Measurements from ENCODE around the gene PRSS21. TPM values are rescaled to one million over a fixed set of nuclear protein-coding genes. Genes with fewer than 3 reads are reported as not detected.

Gene PRSS21
- total RNA-seq, 1 donor from 2014 or later = 4.5 TPM

DNA sequence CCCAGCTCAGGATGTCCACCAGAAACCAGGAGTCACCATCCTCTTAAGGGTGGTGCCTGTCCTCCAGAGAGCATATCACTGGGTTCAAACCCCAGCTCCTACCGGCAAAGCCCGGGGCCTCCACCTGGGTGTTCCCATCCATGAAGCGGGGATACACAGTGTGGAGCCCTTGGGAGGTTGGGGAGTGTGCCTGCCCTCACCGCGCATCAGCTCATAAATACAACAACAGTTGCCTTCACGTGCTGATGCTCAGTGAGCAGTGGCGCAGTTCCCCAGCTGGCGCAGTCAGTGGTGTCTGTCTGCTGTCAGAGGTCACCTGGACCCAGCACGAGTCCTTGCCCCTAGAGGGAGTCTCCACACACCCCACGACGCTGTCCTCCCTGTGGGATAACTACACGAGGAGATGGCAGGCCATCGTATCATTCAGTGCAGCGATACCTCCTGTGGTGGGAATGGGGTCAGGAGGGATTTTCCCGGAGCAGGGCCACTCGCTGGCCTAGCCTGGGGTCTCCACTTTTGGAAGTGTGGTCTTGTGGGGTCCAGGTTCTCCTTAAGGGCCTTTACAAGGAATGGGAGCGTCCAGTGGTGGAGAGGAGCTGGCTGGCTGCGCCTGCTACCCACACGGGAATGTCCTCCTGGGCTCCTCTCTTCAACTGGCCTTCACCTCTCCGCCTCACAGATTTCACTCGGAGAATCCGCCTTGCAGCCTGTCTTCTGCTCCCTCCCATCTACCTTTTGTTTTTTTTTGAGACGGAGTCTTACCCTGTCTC is 37.7 kb upstream of the PRSS21 start:
- no peak for FAIRE-seq
- TF ChIP-seq, protein P1, sequence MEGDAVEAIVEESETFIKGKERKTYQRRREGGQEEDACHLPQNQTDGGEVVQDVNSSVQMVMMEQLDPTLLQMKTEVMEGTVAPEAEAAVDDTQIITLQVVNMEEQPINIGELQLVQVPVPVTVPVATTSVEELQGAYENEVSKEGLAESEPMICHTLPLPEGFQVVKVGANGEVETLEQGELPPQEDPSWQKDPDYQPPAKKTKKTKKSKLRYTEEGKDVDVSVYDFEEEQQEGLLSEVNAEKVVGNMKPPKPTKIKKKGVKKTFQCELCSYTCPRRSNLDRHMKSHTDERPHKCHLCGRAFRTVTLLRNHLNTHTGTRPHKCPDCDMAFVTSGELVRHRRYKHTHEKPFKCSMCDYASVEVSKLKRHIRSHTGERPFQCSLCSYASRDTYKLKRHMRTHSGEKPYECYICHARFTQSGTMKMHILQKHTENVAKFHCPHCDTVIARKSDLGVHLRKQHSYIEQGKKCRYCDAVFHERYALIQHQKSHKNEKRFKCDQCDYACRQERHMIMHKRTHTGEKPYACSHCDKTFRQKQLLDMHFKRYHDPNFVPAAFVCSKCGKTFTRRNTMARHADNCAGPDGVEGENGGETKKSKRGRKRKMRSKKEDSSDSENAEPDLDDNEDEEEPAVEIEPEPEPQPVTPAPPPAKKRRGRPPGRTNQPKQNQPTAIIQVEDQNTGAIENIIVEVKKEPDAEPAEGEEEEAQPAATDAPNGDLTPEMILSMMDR (IDR thresholded peaks at IDR 0.05; ENCODE audit: insufficient read depth, low read length, severe bottlenecking) = no peak
- no peak for DNase-seq (ENCODE audit: low read depth)

DNA sequence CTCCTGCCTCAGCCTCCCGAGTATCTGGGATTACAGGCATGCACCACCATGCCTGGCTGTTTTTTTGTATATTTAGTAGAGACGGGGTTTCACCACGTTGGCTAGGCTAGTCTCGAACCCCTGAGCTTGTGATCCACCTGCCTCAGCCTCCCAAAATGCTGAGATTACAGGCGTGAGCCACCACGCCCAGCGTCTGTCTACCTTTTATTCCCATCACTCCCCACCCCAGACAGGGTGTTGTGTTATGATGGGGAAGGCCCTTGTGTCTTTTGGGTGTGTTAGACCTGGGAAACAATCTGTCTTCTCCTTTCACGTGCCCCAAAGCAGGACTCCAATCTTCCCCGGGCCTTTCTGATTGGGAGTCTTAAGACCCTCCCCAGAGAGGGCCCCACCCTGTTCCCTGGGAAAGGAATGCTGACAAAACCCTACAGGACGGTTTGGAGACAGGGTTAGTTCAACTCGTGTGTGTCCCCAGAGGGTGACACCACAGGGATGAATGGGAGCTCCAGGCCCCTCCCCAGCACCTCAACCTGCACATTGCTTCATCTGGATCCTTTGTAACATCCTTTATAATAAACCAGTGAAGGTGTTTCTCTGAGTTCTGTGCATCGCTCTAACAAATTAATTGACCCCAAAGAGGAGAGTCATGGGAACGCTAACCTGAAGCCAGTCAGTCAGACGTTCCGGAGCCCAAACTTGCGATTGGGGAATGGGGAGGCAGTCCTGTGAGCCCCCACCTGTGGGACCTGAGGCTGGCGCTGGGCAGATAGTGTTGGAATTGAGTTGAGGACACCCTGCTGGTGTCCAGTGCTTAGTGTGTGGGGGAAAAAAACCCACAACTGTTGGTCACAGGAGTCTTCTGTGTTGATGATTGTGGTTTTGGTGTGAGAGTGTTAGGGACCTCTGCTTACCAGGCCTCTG is 36.8 kb upstream of the PRSS21 start:
- no peak for DNase-seq (ENCODE audit: low read depth)
- no peak for FAIRE-seq
- Histone ChIP-seq H3K27me3 (ENCODE audit: control insufficient read depth, insufficient read depth, low read length) (peaks cover 7% of the 10 kb centered on the region), H3K4me3 (ENCODE audit: low read depth, low read length) (no peak overlapping the region), H3K36me3 (ENCODE audit: control insufficient read depth, insufficient read depth, low read length) (peaks cover under 1% of the 10 kb centered on the region)
- TF ChIP-seq, protein P1 (IDR thresholded peaks at IDR 0.05; ENCODE audit: insufficient read depth, low read length, severe bottlenecking) = no peak

More for the DNA sequence above, 37.7 kb upstream of the PRSS21 start:
- Histone ChIP-seq H3K4me3 (ENCODE audit: low read depth, low read length) (no peak overlapping the region), H3K36me3 (ENCODE audit: control insufficient read depth, insufficient read depth, low read length) (peaks cover 7% of the 10 kb centered on the region), H3K27me3 (ENCODE audit: control insufficient read depth, insufficient read depth, low read length) (no peaks in the 10 kb centered on the region)

DNA sequence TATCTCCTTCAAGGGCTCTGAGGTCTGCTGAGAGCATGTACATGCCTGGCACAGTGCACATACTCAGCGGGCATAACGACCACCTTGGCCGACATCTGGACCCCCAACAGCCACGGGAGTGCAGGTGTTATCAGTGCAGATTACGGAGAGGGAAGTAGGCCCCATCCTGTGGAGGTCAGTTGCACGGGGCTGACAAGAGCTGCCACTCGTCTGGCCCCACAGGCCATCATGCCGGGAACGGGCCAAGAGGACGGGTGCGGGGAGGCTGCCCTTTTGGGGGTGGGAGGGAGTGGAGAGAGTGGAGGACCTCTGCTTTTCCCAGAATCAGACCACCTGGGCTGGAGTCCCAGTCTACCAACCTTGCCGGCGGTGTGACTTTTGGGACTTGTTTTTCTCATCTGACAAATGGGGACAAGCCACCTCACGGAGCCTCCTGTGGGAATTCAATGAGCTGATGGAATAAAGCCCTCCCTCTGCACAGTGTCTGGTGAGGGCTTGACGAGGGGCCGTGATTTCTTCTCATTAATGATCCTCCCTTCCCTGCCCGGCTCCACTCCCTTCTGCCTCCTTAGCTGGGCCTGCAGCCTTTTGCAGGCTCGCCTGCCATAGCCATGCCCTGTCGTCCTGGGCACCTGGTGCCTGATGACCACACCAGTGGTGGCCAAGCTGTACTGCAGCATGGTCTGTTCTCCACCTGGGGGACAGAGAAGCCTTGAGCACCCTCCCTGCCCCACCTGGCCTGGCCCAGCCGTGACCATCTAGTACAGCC is 34.3 kb upstream of the PRSS21 start:
- no peaks in the 10 kb centered on the region for H3K36me3 ChIP-seq (ENCODE audit: control insufficient read depth, insufficient read depth, low read length)
- peaks cover 17% of the 10 kb centered on the region for H3K27me3 ChIP-seq (ENCODE audit: control insufficient read depth, insufficient read depth, low read length)
- DNase-seq (ENCODE audit: low read depth) = no peak
- H3K4me3 ChIP-seq (ENCODE audit: low read depth, low read length) = no peak overlapping the region
- FAIRE-seq = no peak
- TF ChIP-seq, protein P1 (IDR thresholded peaks at IDR 0.05; ENCODE audit: insufficient read depth, low read length, severe bottlenecking) = no peak

DNA sequence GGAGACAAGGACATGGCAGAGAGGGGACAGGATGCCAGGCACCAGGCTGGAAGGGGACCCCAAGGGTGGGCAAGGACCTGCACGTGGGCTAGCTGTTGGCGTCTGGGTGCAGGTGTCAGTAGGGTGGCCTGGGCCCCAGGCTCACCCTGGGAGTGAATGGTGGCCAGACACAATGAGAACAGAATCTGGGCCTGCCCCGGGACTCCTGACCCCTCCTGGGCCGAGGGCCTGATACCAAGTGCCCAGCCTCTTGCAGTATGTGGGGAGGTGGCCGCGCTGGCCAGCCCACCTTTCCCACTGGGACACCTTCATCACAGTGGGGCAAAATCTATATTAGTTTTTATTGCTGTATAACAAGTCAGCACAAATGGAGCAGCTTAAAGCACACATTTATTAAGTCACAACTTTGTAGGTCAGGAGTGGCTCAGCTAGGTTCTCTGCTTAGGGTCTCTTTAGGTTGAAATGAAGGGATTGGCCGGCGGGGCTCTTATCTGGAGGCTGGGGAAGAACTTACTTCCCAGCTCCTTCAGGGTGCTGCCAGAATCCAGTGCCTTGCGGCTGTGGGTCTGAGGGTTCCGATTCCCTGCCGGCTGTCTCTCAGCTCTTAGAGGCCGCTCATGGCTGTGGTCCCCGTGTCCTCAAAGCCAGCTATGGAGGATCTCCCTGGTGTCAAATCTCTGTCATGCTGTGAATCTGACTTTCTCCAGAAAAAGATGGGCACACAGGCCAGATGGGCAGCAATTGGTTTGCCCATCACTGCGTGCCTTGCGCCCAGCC is 33.3 kb upstream of the PRSS21 start:
- DNase-seq (ENCODE audit: low read depth) = no peak
- Histone ChIP-seq H3K27me3 (ENCODE audit: control insufficient read depth, insufficient read depth, low read length) (peaks cover 20% of the 10 kb centered on the region), H3K36me3 (ENCODE audit: control insufficient read depth, insufficient read depth, low read length) (no peaks in the 10 kb centered on the region), H3K4me3 (ENCODE audit: low read depth, low read length) (no peak overlapping the region)
- TF ChIP-seq, protein P1 (IDR thresholded peaks at IDR 0.05; ENCODE audit: insufficient read depth, low read length, severe bottlenecking) = no peak
- no peak for FAIRE-seq
